ENCODE measurements around the gene CA5B. TPM values are rescaled to one million over a fixed set of nuclear protein-coding genes. Genes with fewer than 3 reads are reported as not detected.

Gene CA5B
- total RNA-seq = 4.9 and 5.7 TPM in 2 replicates

GRCh38 chrX:15737959-15738902, at the start of gene CA5B:
CA5B (plus strand) TSS chrX:15738270; CDS start chrX:15750024, 11,754 bp downstream.

GRCh38 chrX:15789979-15790768, 52.1 kb downstream of the CA5B start, which contains the start of gene ZRSR2:
ZRSR2 (plus strand) TSS chrX:15790484; CDS start chrX:15790496, 12 bp downstream.

Small RNA genes lying within 50 kb of the gene (small RNA-seq; reads per million reads assigned to genes)
- not detected for gene RF00409

Other genes with a start within 250 kb of the CA5B start
- gene PIR, start 244.9 kb upstream of the CA5B start, total RNA-seq = 77.7 and 127 TPM in 2 replicates
- 119 and 162 TPM in 2 replicates for gene BMX, start 237.5 kb upstream of the CA5B start, total RNA-seq
- gene ACE2, start 137.3 kb upstream of the CA5B start, total RNA-seq = not detected in 2 replicates
- 0.33 TPM in 1 of 2 replicates, not detected in the other for gene CLTRN, start 73.5 kb upstream of the CA5B start, total RNA-seq
- 2.0 and 4.5 TPM in 2 replicates for gene ZRSR2, start 52.2 kb downstream of the CA5B start, total RNA-seq
- gene AP1S2, start 116.5 kb downstream of the CA5B start, total RNA-seq = 80.4 and 88.7 TPM in 2 replicates

Data from vein endothelial cell (primary cell).